SK-N-SH (cell line): Measurements from ENCODE around the gene DLAT. TPM values are rescaled to one million over a fixed set of nuclear protein-coding genes. Genes with fewer than 3 reads are reported as not detected.

Experiments
- CTCF ChIA-PET: fragments of 300-600, 350-600 bp; formaldehyde crosslinking; extraction: SDS; loops from one replicate; lab custom pipeline; 2021; lab: Yijun Ruan, JAX
- POLR2A ChIA-PET: fragments of 350-600 bp; sonication (Branson Sonifier 250); formaldehyde crosslinking; extraction: SDS; loops from one replicate; lab custom pipeline; 2020; ENCODE audit warnings: antibody characterized with exemption, inconsistent platforms; lab: Yijun Ruan, JAX
- DNase-seq: peaks from one replicate; pipeline ENCODE4 v3.0.0; 2012
- H2AFZ ChIP-seq: fragments of 200-600 bp; sonication (generic); 2 replicates; pipeline ENCODE4 v1.8.1; 2016; ENCODE audit warnings: antibody characterized with exemption, mild to moderate bottlenecking, low read depth
- H3F3A ChIP-seq: fragments of 200-600 bp; sonication (generic); replicated peaks from 2 replicates; pipeline ENCODE3; 2016; ENCODE audit warnings: antibody characterized with exemption, mild to moderate bottlenecking; ENCODE audit not compliant: insufficient read depth
- H3K27ac ChIP-seq, 2 experiments: fragments of 200-500 bp in 1 of 2; fragments of 200-600 bp in 1 of 2; sonication (Bioruptor generic) in 1 of 2; sonication (generic), shearing (Covaris generic) in 1 of 2; 2 replicates each; pipeline versions ENCODE4 v1.5.1 to v1.6.1; 2014 to 2016; ENCODE audit warnings: low read depth in 2 of 2, inconsistent platforms in 1 of 2, low read length in 1 of 2, mild to moderate bottlenecking in 1 of 2, mixed read lengths in 1 of 2
- H3K27me3 ChIP-seq: fragments of 200-600 bp; sonication (generic), shearing (Covaris generic); 2 replicates; pipeline ENCODE4 v1.6.1; 2016; ENCODE audit warnings: mixed run types; ENCODE audit not compliant: insufficient read depth
- H3K36me3 ChIP-seq, 2 experiments: fragments of 200-500 bp in 1 of 2; fragments of 200-600 bp in 1 of 2; sonication (Bioruptor generic) in 1 of 2; sonication (generic) in 1 of 2; replicated peaks in 1 of 2; 2 replicates each; pipeline versions ENCODE3 to v1.5.1; 2014 to 2016; ENCODE audit warnings: low read length in 1 of 2, mild to moderate bottlenecking in 1 of 2; ENCODE audit not compliant: insufficient read depth in 2 of 2, control insufficient read depth in 1 of 2
- H3K4me1 ChIP-seq, 2 experiments: fragments of 200-500 bp in 1 of 2; fragments of 200-600 bp in 1 of 2; sonication (Bioruptor generic) in 1 of 2; sonication (generic), shearing (Covaris generic) in 1 of 2; 2 replicates each; pipeline versions ENCODE4 v1.5.1 to v1.6.1; 2014 to 2016; ENCODE audit warnings: low read depth in 1 of 2, low read length in 1 of 2, mixed run types in 1 of 2; ENCODE audit not compliant: insufficient read depth in 2 of 2, control insufficient read depth in 1 of 2
- H3K4me2 ChIP-seq: fragments of 200-600 bp; sonication (generic), shearing (Covaris generic); 2 replicates; pipeline ENCODE4 v1.6.1; 2017; ENCODE audit warnings: mixed run types
- H3K4me3 ChIP-seq, 2 experiments: fragments of 200-500 bp in 1 of 2; fragments of 200-600 bp in 1 of 2; sonication (Bioruptor generic) in 1 of 2; sonication (generic), shearing (Covaris generic) in 1 of 2; 2 replicates each; pipeline versions ENCODE4 v1.5.1 to v1.8.1; 2014 to 2016; ENCODE audit warnings: low read depth in 2 of 2, inconsistent platforms in 1 of 2, low read length in 1 of 2, mild to moderate bottlenecking in 1 of 2, mixed read lengths in 1 of 2, moderate library complexity in 1 of 2
- H3K79me2 ChIP-seq: fragments of 200-600 bp; sonication (generic); 2 replicates; pipeline ENCODE4 v1.8.1; 2017; ENCODE audit warnings: mild to moderate bottlenecking; ENCODE audit not compliant: insufficient read depth
- H3K9ac ChIP-seq: fragments of 200-600 bp; sonication (generic); 2 replicates; pipeline ENCODE4 v1.6.1; 2017; ENCODE audit warnings: mixed run types
- H3K9me2 ChIP-seq: fragments of 200-600 bp; sonication (generic); 2 replicates; pipeline ENCODE4 v1.6.1; 2017; ENCODE audit warnings: mixed run types
- H3K9me3 ChIP-seq: fragments of 200-600 bp; sonication (generic); 2 replicates; pipeline ENCODE4 v1.6.1; 2017; ENCODE audit warnings: mixed run types, mild to moderate bottlenecking, moderate library complexity
- H4K20me1 ChIP-seq: fragments of 200-600 bp; sonication (generic); 2 replicates; pipeline ENCODE4 v1.6.1; 2017; ENCODE audit warnings: mild to moderate bottlenecking, mixed run types; ENCODE audit not compliant: insufficient read depth
- ELF1 ChIP-seq: IDR thresholded peaks from 2 replicates; pipeline ENCODE4 v1.4.0; 2012
- EZH2phosphoT487 ChIP-seq: fragments of 200-600 bp; sonication (generic); IDR thresholded peaks from 2 replicates; pipeline ENCODE4 v1.6.1; 2017; ENCODE audit warnings: low read depth, mixed run types, mild to moderate bottlenecking, antibody characterized with exemption, moderate library complexity, borderline replicate concordance
- FOSL2 ChIP-seq: IDR thresholded peaks from 2 replicates; pipeline ENCODE4 v1.4.0; 2012; ENCODE audit warnings: low read depth, mild to moderate bottlenecking, moderate library complexity, borderline replicate concordance
- FOXM1 ChIP-seq: IDR thresholded peaks from 2 replicates; pipeline ENCODE4 v1.4.0; 2012; ENCODE audit warnings: low read depth, mild to moderate bottlenecking
- GABPA ChIP-seq: IDR thresholded peaks from 2 replicates; pipeline ENCODE4 v1.4.0; 2012; ENCODE audit warnings: low read depth, mild to moderate bottlenecking
- IRF3 ChIP-seq: fragments of 150-350 bp; IDR thresholded peaks from 2 replicates; pipeline ENCODE4 v1.6.1; 2016; ENCODE audit warnings: mild to moderate bottlenecking, low read depth, low read length
- MEF2A ChIP-seq: IDR thresholded peaks from 2 replicates; pipeline ENCODE4 v1.4.0; 2012; ENCODE audit warnings: low read depth, borderline replicate concordance
- NRF1 ChIP-seq: IDR thresholded peaks from 2 replicates; pipeline ENCODE4 v1.6.1; 2012; ENCODE audit warnings: low read depth, mild to moderate bottlenecking, low read length
- PBX3 ChIP-seq: IDR thresholded peaks from 2 replicates; pipeline ENCODE4; 2012
- POLR2AphosphoS5 ChIP-seq: IDR thresholded peaks from 2 replicates; pipeline ENCODE4 v1.6.1; 2012; ENCODE audit warnings: low read depth, low read length
- REST ChIP-seq: IDR thresholded peaks from 2 replicates; pipeline ENCODE4 v1.6.1; 2012; ENCODE audit warnings: mild to moderate bottlenecking, low read depth, low read length, moderate library complexity
- RFX5 ChIP-seq: IDR thresholded peaks from 2 replicates; pipeline ENCODE4 v1.6.1; 2012; ENCODE audit warnings: mild to moderate bottlenecking, improper control_type of control experiment, low read length
- TAF1 ChIP-seq: IDR thresholded peaks from 2 replicates; pipeline ENCODE4 v1.6.1; 2012; ENCODE audit warnings: low read depth, mild to moderate bottlenecking, low read length, moderate library complexity, borderline replicate concordance
- TCF12 ChIP-seq: IDR thresholded peaks from 2 replicates; pipeline ENCODE4 v1.4.0; 2012
- TEAD4 ChIP-seq: IDR thresholded peaks from 2 replicates; pipeline ENCODE4 v1.4.0; 2012; ENCODE audit warnings: mild to moderate bottlenecking, borderline replicate concordance; ENCODE audit not compliant: insufficient read depth
- YY1 ChIP-seq: IDR thresholded peaks from 2 replicates; pipeline ENCODE4 v1.4.0; 2012; ENCODE audit warnings: low read depth, mild to moderate bottlenecking
- WGBS: methylation state at CpG from one replicate; pipeline ENCODE4 v1.1.6; 2017; ENCODE audit warnings: low lambda C conversion rate; 5-methylcytosine and 5-hydroxymethylcytosine counted together
- polyA plus RNA-seq, 3 experiments: library from polyadenylated mRNA; depleted of rRNA; stranded (reverse); fragments of >200 nt; gene quantifications; 2 replicates each; pipeline ENCODE4 v1.2.3, GENCODE V29; 2012

Gene DLAT
- polyA plus RNA-seq, 1 of the 3 experiments (the other 2 are of a cell fraction) = 14.4 TPM

GRCh38 chr11:112017538-112017937 is 7.7 kb upstream of the DLAT start (continued):
- TF ChIP-seq NRF1 (no peak), TEAD4 (no peak), RFX5 (no peak), TAF1 (no peak), YY1 (no peak)
- TF ChIP-seq, all 33 proteins: peak for 0

GRCh38 chr11:112019066-112019465 is 6.1 kb upstream of the DLAT start:
- Histone ChIP-seq H3K4me2 (no peak overlapping the region), H2AFZ (no peak overlapping the region), H3K36me3 (peaks cover 37 to 48% of the 10 kb centered on the region in 2 experiments), H3K79me2 (0 out of 2 replicates have a peak, but pooled peaks cover 5% of the 10 kb centered on the region), H3K4me3 (no peak overlapping the region), H4K20me1 (no peaks in the 10 kb centered on the region), H3F3A (peaks cover 15% of the 10 kb centered on the region), H3K9me2 (no peaks in the 10 kb centered on the region), H3K9me3 (no peaks in the 10 kb centered on the region), H3K27me3 (no peaks in the 10 kb centered on the region), H3K27ac (no peak overlapping the region), H3K9ac (no peak overlapping the region), H3K4me1 (peaks cover 0 to 23% of the 10 kb centered on the region in 2 experiments; a peak in 2 of 4 replicates)
- DNase-seq = no peak
- ChIA-PET POLR2A (no interaction called here), CTCF (interaction anchor here (0.7 to 1.3 kb wide), 2 partner anchors 88 to 177 kb away, joined by 3 to 4 read pairs; no protein-coding TSS in a partner anchor)
- TF ChIP-seq EZH2phosphoT487 = no peak
- TF ChIP-seq ELF1 = no peak
- TF ChIP-seq YY1 = no peak
- TF ChIP-seq NRF1 = no peak
- TF ChIP-seq FOXM1 = no peak
- no peak for TF ChIP-seq POLR2AphosphoS5
- no peak for TF ChIP-seq TCF12
- no peak for TF ChIP-seq GABPA
- no peak for TF ChIP-seq REST
- no peak for TF ChIP-seq FOSL2
- TF ChIP-seq TAF1 = no peak
- TF ChIP-seq PBX3 = no peak
- no peak for TF ChIP-seq IRF3
- no peak for TF ChIP-seq MEF2A
- WGBS = 90% methylated on average over 5 of the region's 5 CpGs
